ENCODE data around the gene CLK3. TPM values are rescaled to one million over a fixed set of nuclear protein-coding genes. Genes with fewer than 3 reads are reported as not detected.

Gene CLK3
- total RNA-seq, 4 donors from 2014 or later: 123 to 361 (median 213) TPM

DNA sequence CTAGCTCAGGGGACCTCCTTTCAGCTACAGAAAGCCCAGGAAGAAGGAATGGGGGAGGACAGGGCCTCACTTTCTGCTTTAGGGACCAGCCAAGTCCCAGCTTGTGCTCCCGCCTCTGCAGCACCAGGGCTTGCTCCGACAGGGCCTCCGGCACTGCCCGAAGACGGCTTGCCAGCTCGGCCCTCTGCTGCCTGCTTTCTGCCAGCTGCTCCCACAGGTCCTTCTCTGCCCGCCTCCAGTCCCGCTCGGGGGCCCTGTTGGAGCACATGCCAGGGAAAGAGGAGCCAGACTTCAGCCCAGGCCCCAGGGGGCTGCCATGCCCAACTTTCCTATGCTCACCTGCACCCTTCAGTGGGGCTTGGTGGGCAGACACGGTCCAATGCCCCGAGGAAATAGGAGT is 4.3 kb upstream of the CLK3 start:
- Histone ChIP-seq H3K36me3 (no peaks in the 10 kb centered on the region), H3K27me3 (no peaks in the 10 kb centered on the region), H3K4me1 (peaks cover 0 to under 1% (median 0%) of the 10 kb centered on the region in 4 donors), H3K9me3 (no peaks in the 10 kb centered on the region), H3K27ac (no peak overlapping the region), H3K4me3 (no peak overlapping the region)
- DNase-seq: no peak
- TF ChIP-seq POLR2A (IDR thresholded peaks at IDR 0.05): no peak
- TF ChIP-seq, protein P1, sequence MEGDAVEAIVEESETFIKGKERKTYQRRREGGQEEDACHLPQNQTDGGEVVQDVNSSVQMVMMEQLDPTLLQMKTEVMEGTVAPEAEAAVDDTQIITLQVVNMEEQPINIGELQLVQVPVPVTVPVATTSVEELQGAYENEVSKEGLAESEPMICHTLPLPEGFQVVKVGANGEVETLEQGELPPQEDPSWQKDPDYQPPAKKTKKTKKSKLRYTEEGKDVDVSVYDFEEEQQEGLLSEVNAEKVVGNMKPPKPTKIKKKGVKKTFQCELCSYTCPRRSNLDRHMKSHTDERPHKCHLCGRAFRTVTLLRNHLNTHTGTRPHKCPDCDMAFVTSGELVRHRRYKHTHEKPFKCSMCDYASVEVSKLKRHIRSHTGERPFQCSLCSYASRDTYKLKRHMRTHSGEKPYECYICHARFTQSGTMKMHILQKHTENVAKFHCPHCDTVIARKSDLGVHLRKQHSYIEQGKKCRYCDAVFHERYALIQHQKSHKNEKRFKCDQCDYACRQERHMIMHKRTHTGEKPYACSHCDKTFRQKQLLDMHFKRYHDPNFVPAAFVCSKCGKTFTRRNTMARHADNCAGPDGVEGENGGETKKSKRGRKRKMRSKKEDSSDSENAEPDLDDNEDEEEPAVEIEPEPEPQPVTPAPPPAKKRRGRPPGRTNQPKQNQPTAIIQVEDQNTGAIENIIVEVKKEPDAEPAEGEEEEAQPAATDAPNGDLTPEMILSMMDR (IDR thresholded peaks at IDR 0.05): no peak

GRCh38 chr15:74611834-74612233 is 3.8 kb upstream of the CLK3 start:
- Histone ChIP-seq H3K4me3 (no peak overlapping the region), H3K4me1 (peaks cover 0 to 6% (median 4%) of the 10 kb centered on the region in 4 donors), H3K9me3 (no peaks in the 10 kb centered on the region), H3K27ac (no peak overlapping the region), H3K36me3 (no peaks in the 10 kb centered on the region), H3K27me3 (no peaks in the 10 kb centered on the region)
- no peak for TF ChIP-seq POLR2A (IDR thresholded peaks at IDR 0.05)
- TF ChIP-seq, protein P1 (IDR thresholded peaks at IDR 0.05): no peak
- DNase-seq: no peak

GRCh38 chr15:74612677-74613076 is 3.0 kb upstream of the CLK3 start:
- H3K4me3 ChIP-seq: no peak overlapping the region
- no peaks in the 10 kb centered on the region for H3K36me3 ChIP-seq
- no peaks in the 10 kb centered on the region for H3K9me3 ChIP-seq
- peaks cover 0 to 13% (median 9%) of the 10 kb centered on the region in 4 donors for H3K4me1 ChIP-seq
- no peaks in the 10 kb centered on the region for H3K27me3 ChIP-seq
- DNase-seq: no peak
- TF ChIP-seq, protein P1 (IDR thresholded peaks at IDR 0.05): no peak
- no peak for TF ChIP-seq POLR2A (IDR thresholded peaks at IDR 0.05)
- no peak overlapping the region for H3K27ac ChIP-seq

DNA sequence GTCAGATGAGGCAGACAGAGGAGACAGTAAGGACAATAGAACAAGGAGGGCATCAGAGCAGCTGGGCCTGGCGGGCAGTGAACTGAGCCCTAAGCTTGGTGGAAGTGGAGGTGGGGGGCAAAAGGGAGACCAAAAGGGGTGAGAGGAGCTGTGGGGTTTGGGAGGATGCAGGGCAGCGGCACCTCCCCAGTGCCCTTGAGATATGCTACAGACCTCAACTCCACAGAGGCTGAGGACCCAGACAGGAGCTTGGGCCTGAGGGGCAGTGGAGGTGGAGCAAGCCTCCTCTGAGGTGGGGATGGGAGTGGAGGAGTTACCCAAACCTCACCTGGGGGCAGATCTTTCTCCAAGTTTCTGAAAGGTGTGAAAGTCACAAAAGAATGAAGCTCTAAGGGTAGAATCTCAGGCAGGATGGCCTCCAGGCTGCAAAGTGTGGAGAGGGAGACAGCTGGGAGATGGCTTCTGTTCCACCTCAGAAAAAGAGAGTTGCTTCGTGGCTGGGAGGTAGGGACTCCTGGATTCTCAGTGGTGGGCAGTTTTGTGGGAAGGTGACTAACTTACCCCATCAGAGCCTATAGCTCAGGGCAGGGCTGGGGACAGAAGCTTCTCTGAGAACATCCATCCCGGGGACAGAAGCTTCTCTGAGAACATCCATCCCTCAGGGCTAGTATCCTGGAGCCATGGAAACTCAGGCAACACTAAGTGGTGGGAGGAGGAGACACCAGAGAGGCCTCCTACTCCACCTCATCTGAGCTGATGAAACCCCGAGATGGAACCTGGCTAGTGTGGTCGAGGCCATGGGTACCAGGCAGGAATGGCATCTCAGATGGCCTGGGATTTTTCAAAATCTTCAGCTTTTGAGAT is 2.3 kb upstream of the CLK3 start:
- DNase-seq: no peak
- H3K27ac ChIP-seq: no peak overlapping the region
- peaks cover 0 to 19% (median 9%) of the 10 kb centered on the region in 4 donors for H3K4me1 ChIP-seq
- no peaks in the 10 kb centered on the region for H3K36me3 ChIP-seq
- no peaks in the 10 kb centered on the region for H3K27me3 ChIP-seq
- no peaks in the 10 kb centered on the region for H3K9me3 ChIP-seq
- H3K4me3 ChIP-seq: no peak overlapping the region
- TF ChIP-seq, protein P1 (IDR thresholded peaks at IDR 0.05): no peak
- no peak for TF ChIP-seq POLR2A (IDR thresholded peaks at IDR 0.05)

- H3K36me3 ChIP-seq: peaks cover 0 to 2% (median 0%) of the 10 kb centered on the region in 3 donors
- H3K27ac ChIP-seq: peak overlapping the region; percentile 98 to 99 (median 98)
- no peaks in the 10 kb centered on the region for H3K27me3 ChIP-seq
- no peaks in the 10 kb centered on the region for H3K9me3 ChIP-seq
- H3K4me1 ChIP-seq: peaks cover 0 to 27% (median 9%) of the 10 kb centered on the region in 4 donors
- TF ChIP-seq POLR2A (IDR thresholded peaks at IDR 0.05): no peak
- TF ChIP-seq, protein P1 (IDR thresholded peaks at IDR 0.05): no peak
- no peak for DNase-seq
- peak overlapping the region; percentile 71 to 98 (median 73) for H3K4me3 ChIP-seq
Observed at GRCh38 chr15:74613953-74614743, 1.5 kb upstream of the CLK3 start.

All from Peyer's patch (tissue), 4 donors.